Panc1 (cell line): ENCODE data around the gene POC5. TPM values are rescaled to one million over a fixed set of nuclear protein-coding genes. Genes with fewer than 3 reads are reported as not detected.

Experiments used
- ATAC-seq: fragments of 200-7000 bp; cut with Tn5 transposase; 2 replicates; pipeline ENCODE4 v1.9.1; 2020; ENCODE audit warnings: mild to moderate bottlenecking, moderate library complexity
- BruUV-seq: library from RNA; stranded (reverse); fragments of 400-500 nt; replicated peaks from 2 replicates; lab custom pipeline; 2021; lab: Mats Ljungman, UMichigan
- CTCF ChIA-PET: fragments of 300-600 bp; sonication (Branson Sonifier 250); formaldehyde crosslinking; loops from one replicate; lab custom pipeline; 2022; ENCODE audit warnings: antibody characterized with exemption; lab: Charles Lee
- POLR2A ChIA-PET: fragments of 300-600 bp; sonication (Branson Sonifier 250); formaldehyde crosslinking; loops from one replicate; lab custom pipeline; 2022; ENCODE audit warnings: antibody characterized with exemption; lab: Charles Lee
- DNase-seq: peaks from one replicate; pipeline ENCODE4 v3.0.0-alpha.2; 2010; ENCODE audit warnings: low read depth, low spot score
- H3K27ac ChIP-seq: 2 replicates; pipeline ENCODE4 v1.5.1; 2011; ENCODE audit warnings: mild to moderate bottlenecking, low read length, inconsistent platforms
- H3K27me3 ChIP-seq: fragments of 200-500 bp; sonication (Bioruptor generic); 2 replicates; pipeline ENCODE4 v1.6.0; 2014; ENCODE audit warnings: low read length, inconsistent platforms; ENCODE audit not compliant: control insufficient read depth, insufficient read depth
- H3K36me3 ChIP-seq: fragments of 200-500 bp; sonication (Bioruptor generic); 2 replicates; pipeline ENCODE4 v1.5.1; 2014; ENCODE audit warnings: inconsistent platforms, mild to moderate bottlenecking, low read length, moderate library complexity; ENCODE audit not compliant: control insufficient read depth, insufficient read depth
- H3K4me1 ChIP-seq: 2 replicates; pipeline ENCODE4 v1.5.1; 2011; ENCODE audit warnings: inconsistent platforms, mild to moderate bottlenecking, low read length, moderate library complexity; ENCODE audit not compliant: control insufficient read depth, insufficient read depth
- H3K4me3 ChIP-seq, 2 experiments: 2 replicates each; pipeline ENCODE4 v1.5.1; 2011 to 2012; ENCODE audit warnings: low read depth in 2 of 2, low read length in 2 of 2, mild to moderate bottlenecking in 2 of 2, inconsistent platforms in 1 of 2, moderate library complexity in 1 of 2
- H3K9me3 ChIP-seq: fragments of 200-500 bp; sonication (Bioruptor generic); 2 replicates; pipeline ENCODE4 v1.5.1; 2014; ENCODE audit warnings: low read depth, mild to moderate bottlenecking, inconsistent platforms, low read length, moderate library complexity; ENCODE audit not compliant: control insufficient read depth, insufficient read depth
- POLR2AphosphoS5 ChIP-seq: IDR thresholded peaks from 2 replicates; pipeline ENCODE4 v1.6.1; 2012; ENCODE audit warnings: mild to moderate bottlenecking, low read depth, low read length, moderate library complexity
- SIN3A ChIP-seq: IDR thresholded peaks from 2 replicates; pipeline ENCODE4 v1.6.1; 2012; ENCODE audit warnings: low read depth, mild to moderate bottlenecking, low read length, moderate library complexity, borderline replicate concordance; ENCODE audit not compliant: insufficient read depth
- TCF7L2 ChIP-seq: IDR thresholded peaks from 2 replicates; pipeline ENCODE4 v1.6.1; 2011; ENCODE audit warnings: mild to moderate bottlenecking, low read depth, low read length, inconsistent platforms
- in situ Hi-C: cut with HindIII; loops from 2 replicates; pipeline ENCODE4 v1.10.0; 2016; ENCODE audit warnings: low sequenced_read_pairs, low pct_unique_long_range_greater_than_20kb
- intact Hi-C: fragments of 100-400 bp; cut with micrococcal nuclease; formaldehyde crosslinking; loops from one replicate; pipeline ENCODE4 v1.10.0; 2022; ENCODE audit not compliant: unreplicated experiment
- total RNA-seq: library from RNA; stranded (reverse); gene quantifications from one replicate; pipeline ENCODE4 v1.2.1, GENCODE V29; 2021; ENCODE audit not compliant: unreplicated experiment
- TF ChIP-seq, protein P1 (sequence below), 2 experiments: IDR thresholded peaks; 2 replicates each; pipeline ENCODE4 v1.6.1; 2011 to 2012; ENCODE audit warnings: low read depth in 2 of 2, control low read depth in 1 of 2, low read length in 1 of 2, mild to moderate bottlenecking in 1 of 2, moderate library complexity in 1 of 2; ENCODE audit not compliant: insufficient read depth in 1 of 2
- TF ChIP-seq, protein P2 (sequence below): fragments of 450-650 bp; IDR thresholded peaks from 2 replicates; pipeline ENCODE4 v1.5.1; 2017; ENCODE audit warnings: mild to moderate bottlenecking

POC5 gene
- total RNA-seq, 1 experiment from 2014 or later, result 19.7 TPM

DNA sequence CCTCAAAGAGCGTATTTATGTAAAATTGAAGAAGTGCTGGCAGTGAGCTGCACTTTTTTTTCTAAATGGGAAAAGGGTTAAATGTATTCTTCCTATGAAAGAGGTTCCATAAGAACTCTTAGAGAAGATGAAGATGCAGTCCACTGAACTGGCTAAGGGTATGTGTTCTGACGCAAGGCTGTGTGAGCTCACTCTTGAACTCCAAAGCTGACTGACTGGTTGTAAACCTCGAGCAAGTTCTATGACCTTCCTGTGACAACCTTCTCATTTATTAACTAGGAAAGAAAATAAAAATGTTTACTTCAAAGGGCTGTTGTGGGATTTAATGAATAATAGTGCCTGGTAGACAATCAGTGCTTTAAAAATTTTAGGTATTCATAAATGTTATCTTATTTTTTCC, 46.7 kb downstream of the POC5 start:
- ATAC-seq (no peak), DNase-seq (no peak)
- no TSS peak for BruUV-seq
- ChIA-PET POLR2A (no interaction called here), CTCF (no interaction called here)
- in situ Hi-C loops (no loop called here), intact Hi-C loops (no loop called here)
- Histone ChIP-seq H3K9me3 (no peaks in the 10 kb centered on the region), H3K4me3 (no peak overlapping the region), H3K27ac (no peak overlapping the region), H3K4me1 (peaks cover 3% of the 10 kb centered on the region; the same call in 1 of the 2 replicates), H3K27me3 (no peaks in the 10 kb centered on the region), H3K36me3 (0 out of 2 replicates have a peak, but pooled peaks cover 2% of the 10 kb centered on the region)
- no peak for TF ChIP-seq TCF7L2
- TF ChIP-seq POLR2AphosphoS5, result no peak

DNA sequence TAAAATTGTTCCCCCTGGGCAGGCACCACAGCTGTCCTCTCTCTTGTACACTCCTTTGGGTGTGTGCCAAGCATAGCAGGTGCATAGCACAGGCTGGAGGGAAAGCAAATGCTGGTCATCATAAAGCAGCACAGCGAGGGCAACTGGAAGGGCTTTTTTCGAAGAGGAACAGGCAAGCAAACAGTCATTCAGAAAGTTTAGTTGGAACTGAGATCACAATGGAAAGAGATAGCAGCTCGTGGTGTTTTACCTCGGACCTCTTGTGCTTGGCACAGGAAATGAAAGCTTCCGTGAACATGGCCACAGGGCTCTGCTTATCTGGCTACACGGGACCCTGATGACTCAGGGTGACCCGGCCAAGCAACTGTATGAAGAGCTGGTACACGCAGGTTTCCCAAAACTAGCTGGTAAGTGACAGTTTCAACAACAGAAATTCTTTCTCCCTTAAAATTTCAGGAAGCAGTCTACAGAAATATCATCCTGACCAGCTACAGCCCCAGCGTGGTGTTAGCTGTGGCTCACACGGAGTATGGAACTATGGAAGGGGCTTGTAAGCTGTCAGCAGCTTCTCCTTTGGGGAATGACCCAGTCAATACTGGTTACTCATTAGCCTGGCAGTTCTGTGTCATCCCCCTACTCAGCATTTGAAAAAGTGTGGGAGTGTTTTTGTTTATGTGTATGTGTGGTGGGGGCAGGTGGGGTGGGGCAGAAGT, 48.1 kb downstream of the POC5 start:
- no peaks in the 10 kb centered on the region for H3K9me3 ChIP-seq
- intact Hi-C loops, result no loop called here
- peak overlapping the region; percentile 13; the same call in 1 of the 2 replicates for H3K27ac ChIP-seq
- no TSS peak for BruUV-seq
- CTCF ChIA-PET, result no interaction called here
- POLR2A ChIA-PET, result no interaction called here
- no peaks in the 10 kb centered on the region for H3K27me3 ChIP-seq
- in situ Hi-C loops, result no loop called here
- ATAC-seq, result peak; percentile 72
- DNase-seq, result no peak
- H3K4me1 ChIP-seq, result peaks cover 3% of the 10 kb centered on the region; the same call in 1 of the 2 replicates
- H3K36me3 ChIP-seq, result 0 out of 2 replicates have a peak, but pooled peaks cover 2% of the 10 kb centered on the region
- TF ChIP-seq, protein P1, sequence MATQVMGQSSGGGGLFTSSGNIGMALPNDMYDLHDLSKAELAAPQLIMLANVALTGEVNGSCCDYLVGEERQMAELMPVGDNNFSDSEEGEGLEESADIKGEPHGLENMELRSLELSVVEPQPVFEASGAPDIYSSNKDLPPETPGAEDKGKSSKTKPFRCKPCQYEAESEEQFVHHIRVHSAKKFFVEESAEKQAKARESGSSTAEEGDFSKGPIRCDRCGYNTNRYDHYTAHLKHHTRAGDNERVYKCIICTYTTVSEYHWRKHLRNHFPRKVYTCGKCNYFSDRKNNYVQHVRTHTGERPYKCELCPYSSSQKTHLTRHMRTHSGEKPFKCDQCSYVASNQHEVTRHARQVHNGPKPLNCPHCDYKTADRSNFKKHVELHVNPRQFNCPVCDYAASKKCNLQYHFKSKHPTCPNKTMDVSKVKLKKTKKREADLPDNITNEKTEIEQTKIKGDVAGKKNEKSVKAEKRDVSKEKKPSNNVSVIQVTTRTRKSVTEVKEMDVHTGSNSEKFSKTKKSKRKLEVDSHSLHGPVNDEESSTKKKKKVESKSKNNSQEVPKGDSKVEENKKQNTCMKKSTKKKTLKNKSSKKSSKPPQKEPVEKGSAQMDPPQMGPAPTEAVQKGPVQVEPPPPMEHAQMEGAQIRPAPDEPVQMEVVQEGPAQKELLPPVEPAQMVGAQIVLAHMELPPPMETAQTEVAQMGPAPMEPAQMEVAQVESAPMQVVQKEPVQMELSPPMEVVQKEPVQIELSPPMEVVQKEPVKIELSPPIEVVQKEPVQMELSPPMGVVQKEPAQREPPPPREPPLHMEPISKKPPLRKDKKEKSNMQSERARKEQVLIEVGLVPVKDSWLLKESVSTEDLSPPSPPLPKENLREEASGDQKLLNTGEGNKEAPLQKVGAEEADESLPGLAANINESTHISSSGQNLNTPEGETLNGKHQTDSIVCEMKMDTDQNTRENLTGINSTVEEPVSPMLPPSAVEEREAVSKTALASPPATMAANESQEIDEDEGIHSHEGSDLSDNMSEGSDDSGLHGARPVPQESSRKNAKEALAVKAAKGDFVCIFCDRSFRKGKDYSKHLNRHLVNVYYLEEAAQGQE (IDR thresholded peaks at IDR 0.05; ENCODE audit: insufficient read depth in 1 of 2, low read depth in 2 of 2, low read length in 1 of 2), result no peak
- TF ChIP-seq POLR2AphosphoS5 (no peak), SIN3A (no peak), TCF7L2 (no peak)
- TF ChIP-seq, protein P2, sequence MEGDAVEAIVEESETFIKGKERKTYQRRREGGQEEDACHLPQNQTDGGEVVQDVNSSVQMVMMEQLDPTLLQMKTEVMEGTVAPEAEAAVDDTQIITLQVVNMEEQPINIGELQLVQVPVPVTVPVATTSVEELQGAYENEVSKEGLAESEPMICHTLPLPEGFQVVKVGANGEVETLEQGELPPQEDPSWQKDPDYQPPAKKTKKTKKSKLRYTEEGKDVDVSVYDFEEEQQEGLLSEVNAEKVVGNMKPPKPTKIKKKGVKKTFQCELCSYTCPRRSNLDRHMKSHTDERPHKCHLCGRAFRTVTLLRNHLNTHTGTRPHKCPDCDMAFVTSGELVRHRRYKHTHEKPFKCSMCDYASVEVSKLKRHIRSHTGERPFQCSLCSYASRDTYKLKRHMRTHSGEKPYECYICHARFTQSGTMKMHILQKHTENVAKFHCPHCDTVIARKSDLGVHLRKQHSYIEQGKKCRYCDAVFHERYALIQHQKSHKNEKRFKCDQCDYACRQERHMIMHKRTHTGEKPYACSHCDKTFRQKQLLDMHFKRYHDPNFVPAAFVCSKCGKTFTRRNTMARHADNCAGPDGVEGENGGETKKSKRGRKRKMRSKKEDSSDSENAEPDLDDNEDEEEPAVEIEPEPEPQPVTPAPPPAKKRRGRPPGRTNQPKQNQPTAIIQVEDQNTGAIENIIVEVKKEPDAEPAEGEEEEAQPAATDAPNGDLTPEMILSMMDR, result no peak
- no peak overlapping the region for H3K4me3 ChIP-seq

DNA sequence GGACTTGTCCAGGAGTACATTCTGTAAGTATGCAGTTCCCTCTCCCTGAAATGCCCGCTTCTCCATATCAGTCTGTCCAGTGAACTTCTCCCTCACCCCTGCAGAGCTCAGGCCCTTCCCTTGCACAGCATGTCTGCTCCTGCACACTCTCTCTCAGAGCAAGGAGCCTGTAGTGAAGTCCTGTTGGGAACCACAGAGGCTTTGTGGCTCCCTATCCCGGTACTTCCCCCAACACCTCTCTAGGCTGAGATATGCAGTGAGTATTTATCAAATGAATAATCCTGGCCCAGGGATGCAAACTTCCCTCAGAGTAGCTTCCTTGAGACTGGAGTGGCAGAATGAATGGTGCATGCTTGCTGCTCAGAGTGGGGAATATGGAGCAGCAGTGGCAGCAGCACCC, 48.8 kb downstream of the POC5 start:
- peak; percentile 46; the same call in 1 of the 2 replicates for ATAC-seq
- POLR2A ChIA-PET, result no interaction called here
- H3K27me3 ChIP-seq, result no peaks in the 10 kb centered on the region
- intact Hi-C loops, result no loop called here
- no peak overlapping the region for H3K4me3 ChIP-seq
- TF ChIP-seq, protein P1 (IDR thresholded peaks at IDR 0.05; ENCODE audit: insufficient read depth in 1 of 2, low read depth in 2 of 2, low read length in 1 of 2), result no peak
- TF ChIP-seq, protein P2, result no peak
- TF ChIP-seq POLR2AphosphoS5 (no peak), SIN3A (no peak), TCF7L2 (no peak)
- H3K36me3 ChIP-seq, result 0 out of 2 replicates have a peak, but pooled peaks cover 2% of the 10 kb centered on the region
- no peak for DNase-seq
- BruUV-seq, result no TSS peak
- CTCF ChIA-PET, result no interaction called here
- H3K9me3 ChIP-seq, result no peaks in the 10 kb centered on the region
- in situ Hi-C loops, result no loop called here
- no peak overlapping the region for H3K27ac ChIP-seq
- peaks cover 3% of the 10 kb centered on the region for H3K4me1 ChIP-seq
